GM19463 (cell line): Measurements from ENCODE around the gene VAV2.

Experiments used
- ATAC-seq: cut with Tn5 transposase; IDR thresholded peaks from one replicate; pipeline ENCODE4 v1.9.1; 2021; ENCODE audit warnings: mild to moderate bottlenecking, moderate library complexity; ENCODE audit not compliant: unreplicated experiment

Gene VAV2

GRCh38 chr9:133893191-133893994, 98.7 kb downstream of the VAV2 start:
- ATAC-seq, result no peak

GRCh38 chr9:133892193-133892920, 99.8 kb downstream of the VAV2 start:
- ATAC-seq, result no peak

GRCh38 chr9:133891741-133892140, 100.4 kb downstream of the VAV2 start:
- ATAC-seq, result no peak

GRCh38 chr9:133890583-133890982, 101.5 kb downstream of the VAV2 start:
- no peak for ATAC-seq

- ATAC-seq, result no peak
Observed at GRCh38 chr9:133889584-133890301, 102.4 kb downstream of the VAV2 start.

- ATAC-seq, result no peak
Observed at GRCh38 chr9:133888809-133889491, 103.2 kb downstream of the VAV2 start.

- no peak for ATAC-seq
Observed at GRCh38 chr9:133888048-133888808, 103.9 kb downstream of the VAV2 start.

- ATAC-seq, result no peak
Observed at GRCh38 chr9:133887540-133888047, 104.5 kb downstream of the VAV2 start.

GRCh38 chr9:133886563-133887501, 105.3 kb downstream of the VAV2 start:
- ATAC-seq, result no peak

- ATAC-seq, result no peak
Observed at GRCh38 chr9:133884907-133885744, 107.0 kb downstream of the VAV2 start.

GRCh38 chr9:133882849-133883755, 109.0 kb downstream of the VAV2 start:
- ATAC-seq, result no peak

- no peak for ATAC-seq
Observed at GRCh38 chr9:133881671-133882381, 110.3 kb downstream of the VAV2 start.

- no peak for ATAC-seq
Observed at GRCh38 chr9:133880851-133881661, 111.1 kb downstream of the VAV2 start.

GRCh38 chr9:133880136-133880535, 112.0 kb downstream of the VAV2 start:
- ATAC-seq, result no peak

GRCh38 chr9:133879615-133880014, 112.5 kb downstream of the VAV2 start:
- ATAC-seq, result no peak

GRCh38 chr9:133878402-133878801, 113.7 kb downstream of the VAV2 start:
- ATAC-seq, result no peak
